ENCODE measurements around the gene ROR2. TPM values are rescaled to one million over a fixed set of nuclear protein-coding genes. Genes with fewer than 3 reads are reported as not detected.

ROR2 gene
- total RNA-seq, 1 experiment from 2014 or later: not detected

DNA sequence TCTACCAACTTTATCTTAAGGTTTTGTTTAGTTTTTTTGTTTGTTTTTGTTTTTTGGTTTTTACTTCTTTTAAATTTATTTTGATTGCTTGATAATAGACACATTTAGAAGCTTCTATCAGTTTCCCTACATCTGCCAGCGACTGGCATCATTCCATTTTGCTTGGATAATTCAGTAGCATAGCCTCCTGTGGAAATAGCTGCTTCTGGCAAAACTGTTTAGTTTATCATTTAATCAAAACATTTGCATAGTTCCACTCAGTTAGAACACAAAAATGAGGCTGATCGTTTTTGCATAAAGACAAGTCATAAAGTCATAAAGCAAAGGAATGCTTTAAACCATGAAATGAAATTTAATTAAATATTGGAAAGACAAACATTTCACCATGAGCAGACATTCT is 392.7 kb downstream of the ROR2 start:
- TF ChIP-seq EZH2phosphoT487 (IDR thresholded peaks at IDR 0.05; ENCODE audit: borderline replicate concordance, low read length) (no peak), EZH2 (IDR thresholded peaks at IDR 0.05; ENCODE audit: low read length, unreplicated experiment) (no peak), CTCF (conservative IDR thresholded peaks at IDR 0.05; ENCODE audit: low read depth, low read length) (no peak)
- Histone ChIP-seq H3K27me3 (ENCODE audit: low read length) (no peaks in the 10 kb centered on the region), H3K4me1 (ENCODE audit: insufficient read depth, low read length) (no peaks in the 10 kb centered on the region), H2AFZ (ENCODE audit: low read length) (no peak overlapping the region), H4K20me1 (ENCODE audit: low read length) (no peaks in the 10 kb centered on the region), H3K4me2 (ENCODE audit: low read length) (no peak overlapping the region), H3K9me3 (ENCODE audit: low read length) (no peaks in the 10 kb centered on the region), H3F3A (ENCODE audit: low read length, unreplicated experiment) (no peaks in the 10 kb centered on the region), H3K9me2 (replicated peaks; ENCODE audit: low read length) (no peaks in the 10 kb centered on the region), H3K4me3 (ENCODE audit: low read length) (no peak overlapping the region), H3K79me2 (ENCODE audit: low read length) (no peaks in the 10 kb centered on the region), H3K36me3 (ENCODE audit: low read depth, low read length) (no peaks in the 10 kb centered on the region), H3K27ac (ENCODE audit: low read length) (no peak overlapping the region), H3K9ac (ENCODE audit: low read length) (no peak overlapping the region)
- ATAC-seq: no peak
- intact Hi-C loops (cut with micrococcal nuclease): loop anchor here (2.0 to 5.0 kb wide), 2 partner anchors 63 to 125 kb away; no protein-coding TSS in a partner anchor
- no TSS peak for BruUV-seq (replicated peaks)
- ChIA-PET POLR2A (ENCODE audit: unreplicated experiment) (no interaction called here), CTCF (no interaction called here)
- no peak for DNase-seq

- CTCF ChIA-PET: no interaction called here
- DNase-seq (peak; percentile 54), ATAC-seq (peak; percentile 35; the same call in 1 of the 2 replicates)
- Histone ChIP-seq H3K9me3 (ENCODE audit: low read length) (no peaks in the 10 kb centered on the region), H3K4me2 (ENCODE audit: low read length) (no peak overlapping the region), H2AFZ (ENCODE audit: low read length) (no peak overlapping the region), H3K27me3 (ENCODE audit: low read length) (no peaks in the 10 kb centered on the region), H3K9ac (ENCODE audit: low read length) (no peak overlapping the region), H4K20me1 (ENCODE audit: low read length) (no peaks in the 10 kb centered on the region), H3K79me2 (ENCODE audit: low read length) (no peaks in the 10 kb centered on the region), H3K27ac (ENCODE audit: low read length) (no peak overlapping the region), H3K4me1 (ENCODE audit: insufficient read depth, low read length) (no peaks in the 10 kb centered on the region), H3K4me3 (ENCODE audit: low read length) (no peak overlapping the region), H3K9me2 (replicated peaks; ENCODE audit: low read length) (no peaks in the 10 kb centered on the region), H3F3A (ENCODE audit: low read length, unreplicated experiment) (no peaks in the 10 kb centered on the region), H3K36me3 (ENCODE audit: low read depth, low read length) (no peaks in the 10 kb centered on the region)
- intact Hi-C loops (cut with micrococcal nuclease): loop anchor here (5.0 kb wide), 1 partner anchor 123 kb away; no protein-coding TSS in a partner anchor
- POLR2A ChIA-PET (ENCODE audit: unreplicated experiment): no interaction called here
- no TSS peak for BruUV-seq (replicated peaks)
- no peak for TF ChIP-seq EZH2phosphoT487 (IDR thresholded peaks at IDR 0.05; ENCODE audit: borderline replicate concordance, low read length)
- TF ChIP-seq EZH2 (IDR thresholded peaks at IDR 0.05; ENCODE audit: low read length, unreplicated experiment): no peak
- TF ChIP-seq CTCF (conservative IDR thresholded peaks at IDR 0.05; ENCODE audit: low read depth, low read length): no peak
These were observed 394.9 kb downstream of the ROR2 start for GRCh38 chr9:91555132-91555531.

GRCh38 chr9:91549177-91549576 is 400.9 kb downstream of the ROR2 start:
- Histone ChIP-seq H3K9me2 (replicated peaks; ENCODE audit: low read length) (no peaks in the 10 kb centered on the region), H3F3A (ENCODE audit: low read length, unreplicated experiment) (no peaks in the 10 kb centered on the region), H3K9ac (ENCODE audit: low read length) (no peak overlapping the region), H3K36me3 (ENCODE audit: low read depth, low read length) (no peaks in the 10 kb centered on the region), H2AFZ (ENCODE audit: low read length) (no peak overlapping the region), H3K27me3 (ENCODE audit: low read length) (no peaks in the 10 kb centered on the region), H4K20me1 (ENCODE audit: low read length) (no peaks in the 10 kb centered on the region), H3K9me3 (ENCODE audit: low read length) (no peaks in the 10 kb centered on the region), H3K79me2 (ENCODE audit: low read length) (no peaks in the 10 kb centered on the region), H3K4me1 (ENCODE audit: insufficient read depth, low read length) (peaks cover 7% of the 10 kb centered on the region; the same call in 1 of the 2 replicates), H3K4me3 (ENCODE audit: low read length) (no peak overlapping the region), H3K4me2 (ENCODE audit: low read length) (no peak overlapping the region), H3K27ac (ENCODE audit: low read length) (no peak overlapping the region)
- CTCF ChIA-PET: no interaction called here
- POLR2A ChIA-PET (ENCODE audit: unreplicated experiment): no interaction called here
- TF ChIP-seq CTCF (conservative IDR thresholded peaks at IDR 0.05; ENCODE audit: low read depth, low read length): no peak
- TF ChIP-seq EZH2 (IDR thresholded peaks at IDR 0.05; ENCODE audit: low read length, unreplicated experiment): no peak
- no peak for TF ChIP-seq EZH2phosphoT487 (IDR thresholded peaks at IDR 0.05; ENCODE audit: borderline replicate concordance, low read length)
- intact Hi-C loops (cut with micrococcal nuclease): no loop called here
- no TSS peak for BruUV-seq (replicated peaks)
- DNase-seq (no peak), ATAC-seq (no peak)

All from PC-3 (cell line).